Erythroblast (primary cell): ENCODE results near the gene PHKA2.

Experiments used
- GATA1 ChIP-seq: IDR thresholded peaks from 2 replicates; pipeline ENCODE4 v1.6.1; 2011; ENCODE audit warnings: low read depth, mild to moderate bottlenecking, control low read depth, low read length, moderate library complexity
- POLR2A ChIP-seq: IDR thresholded peaks from 2 replicates; pipeline ENCODE4 v1.6.1; 2011; ENCODE audit warnings: mild to moderate bottlenecking, low read length

GRCh38 chrX:18855919-18856644 lies 127.8 kb downstream of the PHKA2 start:
- no peak for TF ChIP-seq POLR2A
- TF ChIP-seq GATA1 = no peak
